Activated CD4-positive, CD25-positive, alpha-beta regulatory T cell (primary cell): Measurements from ENCODE around the gene SELENON.
"Not testable (repeated sequence)": the region's sequence is repeated elsewhere in the genome, so short reads cannot be mapped to it uniquely, and the experiment has no call there.

Experiments
- DNase-seq, 4 experiments: peaks; one replicate each; lab custom pipeline; 2025; lab: John Stamatoyannopoulos, UW

The SELENON gene

GRCh38 chr1:25828491-25828890, 28.5 kb downstream of the SELENON start:
- DNase-seq = no peak

GRCh38 chr1:25829046-25829445, 29.1 kb downstream of the SELENON start:
- DNase-seq = no peak

- no peak for DNase-seq
These were observed 31.7 kb downstream of the SELENON start for GRCh38 chr1:25831569-25832196.

GRCh38 chr1:25832336-25833037, 32.5 kb downstream of the SELENON start:
- no peak for DNase-seq

- DNase-seq = no peak
These were observed 33.2 kb downstream of the SELENON start for GRCh38 chr1:25833158-25833557.

GRCh38 chr1:25834894-25835293, 34.9 kb downstream of the SELENON start:
- DNase-seq = no peak

- DNase-seq = no peak
These were observed 36.7 kb downstream of the SELENON start for GRCh38 chr1:25836695-25837094.

GRCh38 chr1:25837262-25837875, 37.4 kb downstream of the SELENON start:
- no peak for DNase-seq

- DNase-seq = not testable (repeated sequence)
These were observed 39.8 kb downstream of the SELENON start for GRCh38 chr1:25839808-25840207.

GRCh38 chr1:25843483-25843882, 43.5 kb downstream of the SELENON start:
- DNase-seq = no peak

GRCh38 chr1:25844536-25845337, 44.7 kb downstream of the SELENON start:
- DNase-seq = no peak

GRCh38 chr1:25845664-25846063, 45.7 kb downstream of the SELENON start:
- DNase-seq = no peak

- DNase-seq = no peak
These were observed 47.9 kb downstream of the SELENON start for GRCh38 chr1:25847929-25848328.

GRCh38 chr1:25848531-25848930, 48.5 kb downstream of the SELENON start:
- DNase-seq = no peak

GRCh38 chr1:25854554-25854953, 54.6 kb downstream of the SELENON start:
- DNase-seq = no peak

GRCh38 chr1:25856856-25857255, 56.9 kb downstream of the SELENON start:
- DNase-seq = no peak

GRCh38 chr1:25858494-25858893, 58.5 kb downstream of the SELENON start:
- DNase-seq = no peak

- DNase-seq = peak; percentile 76 to 83 (median 80)
These were observed 59.2 kb downstream of the SELENON start, which contains the start of gene AUNIP for GRCh38 chr1:25858906-25859789. TSS of gene AUNIP (minus strand) at chr1:25859457. CDS start at chr1:25859357, 100 bp downstream.

GRCh38 chr1:25861316-25862286, 61.6 kb downstream of the SELENON start:
- no peak for DNase-seq
